PC-3 (cell line): Measurements from ENCODE around the gene TMUB1.

Experiments used
- EZH2 ChIP-seq: fragments of 300-600 bp; sonication (generic); IDR thresholded peaks from one replicate; pipeline ENCODE4 v1.6.1; 2017; ENCODE audit warnings: antibody characterized with exemption, mild to moderate bottlenecking, low read length; ENCODE audit not compliant: unreplicated experiment
- TF ChIP-seq, protein P1 (sequence below): fragments of 300-600 bp; sonication (generic); conservative IDR thresholded peaks from 2 replicates; pipeline ENCODE4 v1.5.1; 2017; ENCODE audit warnings: antibody characterized with exemption, low read depth, mild to moderate bottlenecking, low read length

DNA sequence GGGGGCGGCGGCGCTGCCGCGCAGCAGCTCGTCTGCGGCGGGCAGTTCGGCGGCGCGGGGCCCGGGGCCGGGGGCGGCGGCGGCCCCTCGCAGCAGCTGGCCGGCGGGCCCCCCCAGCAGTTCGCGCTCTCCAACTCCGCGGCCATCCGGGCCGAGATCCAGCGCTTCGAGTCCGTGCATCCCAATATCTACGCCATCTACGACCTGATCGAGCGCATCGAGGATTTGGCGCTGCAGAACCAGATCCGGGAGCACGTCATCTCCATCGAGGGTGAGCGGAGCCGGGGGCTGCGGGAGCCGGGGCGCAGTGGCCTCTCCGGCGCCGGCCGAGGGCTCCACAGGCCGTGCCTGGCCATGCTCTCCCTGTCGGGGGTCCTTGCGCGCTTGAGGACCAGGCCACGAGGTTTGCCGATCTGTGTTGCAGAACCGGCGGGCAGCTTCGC lies 3.5 kb upstream of the TMUB1 start:
- TF ChIP-seq EZH2: no peak
- TF ChIP-seq, protein P1, sequence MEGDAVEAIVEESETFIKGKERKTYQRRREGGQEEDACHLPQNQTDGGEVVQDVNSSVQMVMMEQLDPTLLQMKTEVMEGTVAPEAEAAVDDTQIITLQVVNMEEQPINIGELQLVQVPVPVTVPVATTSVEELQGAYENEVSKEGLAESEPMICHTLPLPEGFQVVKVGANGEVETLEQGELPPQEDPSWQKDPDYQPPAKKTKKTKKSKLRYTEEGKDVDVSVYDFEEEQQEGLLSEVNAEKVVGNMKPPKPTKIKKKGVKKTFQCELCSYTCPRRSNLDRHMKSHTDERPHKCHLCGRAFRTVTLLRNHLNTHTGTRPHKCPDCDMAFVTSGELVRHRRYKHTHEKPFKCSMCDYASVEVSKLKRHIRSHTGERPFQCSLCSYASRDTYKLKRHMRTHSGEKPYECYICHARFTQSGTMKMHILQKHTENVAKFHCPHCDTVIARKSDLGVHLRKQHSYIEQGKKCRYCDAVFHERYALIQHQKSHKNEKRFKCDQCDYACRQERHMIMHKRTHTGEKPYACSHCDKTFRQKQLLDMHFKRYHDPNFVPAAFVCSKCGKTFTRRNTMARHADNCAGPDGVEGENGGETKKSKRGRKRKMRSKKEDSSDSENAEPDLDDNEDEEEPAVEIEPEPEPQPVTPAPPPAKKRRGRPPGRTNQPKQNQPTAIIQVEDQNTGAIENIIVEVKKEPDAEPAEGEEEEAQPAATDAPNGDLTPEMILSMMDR: no peak
